ENCODE measurements around the gene MED16.

GRCh38 chr19:889662-890295 is 3.2 kb downstream of the MED16 start:
- TF ChIP-seq PAX5 (IDR thresholded peaks at IDR 0.05; ENCODE audit: insufficient read depth, low read length, severe bottlenecking) = no peak
- TF ChIP-seq POLR2AphosphoS5 (IDR thresholded peaks at IDR 0.05; ENCODE audit: low read depth, low read length) = no peak
- TF ChIP-seq TAF1 (IDR thresholded peaks at IDR 0.05; ENCODE audit: low read depth, low read length) = no peak
- TF ChIP-seq POU2F2 (IDR thresholded peaks at IDR 0.05; ENCODE audit: low read depth, low read length) = no peak
- TF ChIP-seq POLR2A (IDR thresholded peaks at IDR 0.05; ENCODE audit: low read depth, low read length) = no peak

All from GM12891 (cell line).